ENCODE data around the gene CPTP.

DNA sequence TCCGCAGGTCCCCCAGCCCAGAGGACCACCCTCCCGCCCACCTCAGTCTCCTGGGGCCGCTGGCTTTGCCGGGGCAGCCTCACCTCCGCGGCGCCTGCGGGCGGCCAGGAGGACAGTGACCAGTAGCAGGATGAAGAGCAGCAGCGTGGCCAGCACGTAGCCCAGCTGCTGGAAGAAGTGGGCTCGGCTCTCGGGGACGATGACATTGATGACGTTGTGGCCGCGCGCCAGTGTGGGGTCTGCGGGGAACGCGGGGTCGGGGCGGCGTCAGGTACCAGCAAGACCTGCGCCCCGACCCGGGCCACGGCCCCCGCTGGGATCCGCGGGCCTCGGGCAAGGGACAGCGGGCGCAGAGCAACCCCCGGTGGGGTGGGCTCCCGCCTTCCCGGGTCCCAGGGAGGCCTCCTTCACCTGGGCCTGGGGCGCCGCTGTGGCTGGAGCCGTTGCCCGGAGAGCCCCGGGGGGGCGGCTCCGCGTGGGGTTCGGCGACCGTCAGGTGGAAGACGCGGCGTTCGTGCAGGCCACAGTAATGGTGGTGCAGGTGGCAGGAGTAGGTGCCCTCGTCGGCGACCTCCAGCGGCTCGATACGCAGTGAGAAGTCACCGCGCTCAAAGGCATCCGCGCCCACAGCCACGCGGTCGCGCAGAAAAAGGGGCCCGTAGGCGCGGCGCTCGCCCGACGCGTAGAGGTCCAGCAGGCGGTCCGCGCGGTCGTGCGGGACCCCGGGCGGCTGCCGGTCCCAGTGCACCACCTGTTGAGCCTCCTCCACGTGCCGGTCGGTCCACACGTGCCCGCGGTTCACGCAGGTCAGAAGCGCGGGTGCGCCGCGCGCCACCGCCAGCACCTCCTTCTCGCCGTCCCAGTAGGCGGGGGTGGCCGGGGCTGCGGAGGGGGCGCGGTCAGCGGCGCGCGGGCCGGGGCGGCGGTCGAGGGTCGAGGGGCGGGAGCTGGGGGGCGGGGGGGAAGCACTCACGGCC lies 30.0 kb downstream of the CPTP start:
- no peak for TF ChIP-seq POLR2AphosphoS5 (IDR thresholded peaks at IDR 0.05; ENCODE audit: insufficient read depth in 1 of 2, low read depth in 1 of 2)
- no peak for TF ChIP-seq POLR2A (IDR thresholded peaks at IDR 0.05)
- TF ChIP-seq, protein P1, sequence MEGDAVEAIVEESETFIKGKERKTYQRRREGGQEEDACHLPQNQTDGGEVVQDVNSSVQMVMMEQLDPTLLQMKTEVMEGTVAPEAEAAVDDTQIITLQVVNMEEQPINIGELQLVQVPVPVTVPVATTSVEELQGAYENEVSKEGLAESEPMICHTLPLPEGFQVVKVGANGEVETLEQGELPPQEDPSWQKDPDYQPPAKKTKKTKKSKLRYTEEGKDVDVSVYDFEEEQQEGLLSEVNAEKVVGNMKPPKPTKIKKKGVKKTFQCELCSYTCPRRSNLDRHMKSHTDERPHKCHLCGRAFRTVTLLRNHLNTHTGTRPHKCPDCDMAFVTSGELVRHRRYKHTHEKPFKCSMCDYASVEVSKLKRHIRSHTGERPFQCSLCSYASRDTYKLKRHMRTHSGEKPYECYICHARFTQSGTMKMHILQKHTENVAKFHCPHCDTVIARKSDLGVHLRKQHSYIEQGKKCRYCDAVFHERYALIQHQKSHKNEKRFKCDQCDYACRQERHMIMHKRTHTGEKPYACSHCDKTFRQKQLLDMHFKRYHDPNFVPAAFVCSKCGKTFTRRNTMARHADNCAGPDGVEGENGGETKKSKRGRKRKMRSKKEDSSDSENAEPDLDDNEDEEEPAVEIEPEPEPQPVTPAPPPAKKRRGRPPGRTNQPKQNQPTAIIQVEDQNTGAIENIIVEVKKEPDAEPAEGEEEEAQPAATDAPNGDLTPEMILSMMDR (IDR thresholded peaks at IDR 0.05): no peak
